ELF-1 (cell line): ENCODE results near the gene ZNF35.

ENCODE experiments used
- DNase-seq: peaks from one replicate; pipeline ENCODE4 v3.0.0-alpha.2; 2016; ENCODE audit warnings: low read depth, low spot score

ZNF35 gene

GRCh38 chr3:44685128-44685800, 36.7 kb downstream of the ZNF35 start:
- DNase-seq: peak; percentile 80

- DNase-seq: no peak
These were observed 39.4 kb downstream of the ZNF35 start for GRCh38 chr3:44687898-44688297.
